Activated CD8-positive, alpha-beta memory T cell treated with anti-CD3 and anti-CD28 coated beads for 24 hours (primary cell): ENCODE measurements around the gene MRPS7.

Experiments
- DNase-seq: peaks from one replicate; pipeline ENCODE4 v3.0.0-alpha.2; 2020

The MRPS7 gene

GRCh38 chr17:75315541-75316243, 54.0 kb downstream of the MRPS7 start:
- no peak for DNase-seq
